ENCODE data around the gene ADAP1.
"Not testable (repeated sequence)": the region's sequence is repeated elsewhere in the genome, so short reads cannot be mapped to it uniquely, and the experiment has no call there.

Gene ADAP1

GRCh38 chr7:954330-955238 is at the start of gene ADAP1:
Gene ADAP1, minus strand, starts transcription at chr7:954680. Its CDS starts 203 bp downstream, at chr7:954477.
- DNase-seq (ENCODE audit: low read depth in 2 of 2) = no peak

GRCh38 chr7:1002445-1002844 is 48.0 kb upstream of the ADAP1 start:
- DNase-seq (ENCODE audit: low read depth in 2 of 2) = not testable (repeated sequence)

GRCh38 chr7:1002026-1002425 is 47.5 kb upstream of the ADAP1 start:
- DNase-seq (ENCODE audit: low read depth in 2 of 2) = not testable (repeated sequence)

- DNase-seq (ENCODE audit: low read depth in 2 of 2) = not testable (repeated sequence)
Observed at GRCh38 chr7:1001069-1001770, 46.7 kb upstream of the ADAP1 start.

GRCh38 chr7:999941-1000935 is 45.8 kb upstream of the ADAP1 start:
- DNase-seq (ENCODE audit: low read depth in 2 of 2) = no peak

GRCh38 chr7:999149-999879 is 44.8 kb upstream of the ADAP1 start:
- no peak for DNase-seq (ENCODE audit: low read depth in 2 of 2)

- no peak for DNase-seq (ENCODE audit: low read depth in 2 of 2)
Observed at GRCh38 chr7:997404-998395, 43.2 kb upstream of the ADAP1 start.

- no peak for DNase-seq (ENCODE audit: low read depth in 2 of 2)
Observed at GRCh38 chr7:996079-996872, 41.8 kb upstream of the ADAP1 start.

GRCh38 chr7:995571-995970 is 41.1 kb upstream of the ADAP1 start:
- DNase-seq (ENCODE audit: low read depth in 2 of 2) = no peak

- no peak for DNase-seq (ENCODE audit: low read depth in 2 of 2)
Observed at GRCh38 chr7:994592-995308, 40.3 kb upstream of the ADAP1 start.

- peak; percentile 81 to 90 for DNase-seq (ENCODE audit: low read depth in 2 of 2)
Observed at GRCh38 chr7:992709-993607, 38.5 kb upstream of the ADAP1 start.

- no peak for DNase-seq (ENCODE audit: low read depth in 2 of 2)
Observed at GRCh38 chr7:991729-992656, 37.5 kb upstream of the ADAP1 start.

GRCh38 chr7:990933-991728 is 36.7 kb upstream of the ADAP1 start:
- no peak for DNase-seq (ENCODE audit: low read depth in 2 of 2)

- no peak for DNase-seq (ENCODE audit: low read depth in 2 of 2)
Observed at GRCh38 chr7:990352-990932, 36.0 kb upstream of the ADAP1 start.

- DNase-seq (ENCODE audit: low read depth in 2 of 2) = no peak
Observed at GRCh38 chr7:988963-989529, 34.6 kb upstream of the ADAP1 start.

Data from stimulated activated CD8-positive, alpha-beta memory T cell treated with anti-CD3 and anti-CD28 coated beads, Interleukin-7, amount 100 ng/mL, for 1 hour (primary cell).